Upper lobe of left lung (tissue), 6 donors: ENCODE results near the gene MIEF1. TPM values are rescaled to one million over a fixed set of nuclear protein-coding genes. Genes with fewer than 3 reads are reported as not detected.

Experiments used
- ATAC-seq, 2 donors: fragments of 200-7000 bp; cut with Tn5 transposase; one replicate each; pipeline ENCODE4 v1.9.1; 2022; ENCODE audit warnings: mild to moderate bottlenecking in 2 of 2, moderate library complexity in 2 of 2; ENCODE audit not compliant: low FRiP score in 2 of 2
- DNase-seq, 2 donors: peaks; one replicate each; pipeline ENCODE4 v3.0.0-alpha.2; 2019 to 2020
- H3K27ac ChIP-seq, 4 donors: fragments of 200-600 bp; sonication (generic); one replicate each; pipeline ENCODE4 v1.5.1; 2016 to 2019
- H3K27me3 ChIP-seq, 4 donors: fragments of 200-600 bp; sonication (generic); one replicate each; pipeline ENCODE4 v1.5.1; 2017 to 2019
- H3K36me3 ChIP-seq, 4 donors: fragments of 200-600 bp; sonication (generic); one replicate each; pipeline ENCODE4 v1.5.1; 2016 to 2019
- H3K4me1 ChIP-seq, 4 donors: fragments of 200-600 bp; sonication (generic); one replicate each; pipeline ENCODE4 v1.5.1; 2018 to 2019
- H3K4me3 ChIP-seq, 4 donors: fragments of 200-600 bp; sonication (generic); one replicate each; pipeline ENCODE4 v1.5.1; 2017 to 2019; ENCODE audit warnings: mild to moderate bottlenecking in 2 of 4, moderate library complexity in 1 of 4
- H3K9me3 ChIP-seq, 4 donors: fragments of 200-600 bp; sonication (generic); one replicate each; pipeline ENCODE4 v1.5.1; 2018 to 2019
- CTCF ChIP-seq, 6 experiments: fragments of 450-650 bp in 4 of 6; fragments of 200-600 bp in 2 of 6; sonication (generic) in 2 of 6; IDR thresholded peaks; one replicate each; pipeline ENCODE4 v1.5.1; 2016 to 2019; ENCODE audit warnings: antibody characterized with exemption in 6 of 6
- EP300 ChIP-seq, 4 donors: sonication (generic); formaldehyde crosslinking; IDR thresholded peaks; one replicate each; pipeline ENCODE4 v1.5.1; 2017; ENCODE audit warnings: antibody characterized with exemption in 4 of 4, control low read depth in 2 of 4
- POLR2A ChIP-seq, 4 donors: fragments of 450-650 bp; IDR thresholded peaks; one replicate each; pipeline ENCODE4 v1.5.1; 2016 to 2017; ENCODE audit warnings: antibody characterized with exemption in 4 of 4, mild to moderate bottlenecking in 2 of 4
- POLR2AphosphoS5 ChIP-seq, 2 donors: sonication (generic); formaldehyde crosslinking; IDR thresholded peaks; one replicate each; pipeline ENCODE4 v1.5.1; 2017; ENCODE audit warnings: antibody characterized with exemption in 2 of 2
- WGBS, 2 donors: methylation state at CpG; one replicate each; pipeline ENCODE4 v1.1.5; 2017 to 2018; 5-methylcytosine and 5-hydroxymethylcytosine counted together
- total RNA-seq, 6 donors: library from RNA; depleted of rRNA in 4 of 6; stranded (reverse); fragments of >200 nt in 4 of 6; gene quantifications; one replicate each; pipeline versions ENCODE4 v1.1.0 to v1.2.1, GENCODE V29; 2016 to 2021
- donor health status: DM: no; HTN: no; CAD: no; lungs with moderate emphysema.
- donor health status: DM: no; HTN: yes; CAD: no; lungs with severe emphysema.

The MIEF1 gene
- total RNA-seq, 6 donors from 2014 or later: 10.5 to 35.3 (median 25.6) TPM

- peaks cover 8 to 17% (median 9%) of the 10 kb centered on the region in 4 donors for H3K4me1 ChIP-seq
- H3K27ac ChIP-seq: no peak overlapping the region
- ATAC-seq: no peak
- WGBS, 2 donors: 21 to 58% methylated on average over 2 to 3 of the region's 3 CpGs
- peaks cover 0 to 31% (median 19%) of the 10 kb centered on the region in 4 donors for H3K27me3 ChIP-seq
- H3K4me3 ChIP-seq: no peak overlapping the region
- no peak for DNase-seq
- no peak for TF ChIP-seq POLR2AphosphoS5 (IDR thresholded peaks at IDR 0.05)
- TF ChIP-seq POLR2A (IDR thresholded peaks at IDR 0.05): no peak
- TF ChIP-seq CTCF (IDR thresholded peaks at IDR 0.05): no peak
- TF ChIP-seq EP300 (IDR thresholded peaks at IDR 0.05): no peak
- H3K36me3 ChIP-seq: no peaks in the 10 kb centered on the region
- no peaks in the 10 kb centered on the region for H3K9me3 ChIP-seq
These were observed 52.1 kb downstream of the MIEF1 start for GRCh38 chr22:39554151-39554550.

- DNase-seq: peak in 1 of 2 donors; percentile 82
- no peak for ATAC-seq
- H3K4me1 ChIP-seq: peaks cover 8 to 17% (median 9%) of the 10 kb centered on the region in 4 donors
- WGBS, 2 donors: 15 to 27% methylated on average over 7 to 35 of the region's 72 CpGs
- H3K27me3 ChIP-seq: peaks cover 0 to 35% (median 19%) of the 10 kb centered on the region in 4 donors
- no peaks in the 10 kb centered on the region for H3K36me3 ChIP-seq
- no peaks in the 10 kb centered on the region for H3K9me3 ChIP-seq
- H3K4me3 ChIP-seq: peak overlapping the region in 3 of 4 donors; percentile 16 to 25 (median 18)
- TF ChIP-seq POLR2AphosphoS5 (IDR thresholded peaks at IDR 0.05): no peak
- no peak for TF ChIP-seq POLR2A (IDR thresholded peaks at IDR 0.05)
- TF ChIP-seq EP300 (IDR thresholded peaks at IDR 0.05): no peak
- TF ChIP-seq CTCF (IDR thresholded peaks at IDR 0.05): no peak
- no peak overlapping the region for H3K27ac ChIP-seq
These were observed 55.1 kb downstream of the MIEF1 start for GRCh38 chr22:39556970-39557841.

DNA sequence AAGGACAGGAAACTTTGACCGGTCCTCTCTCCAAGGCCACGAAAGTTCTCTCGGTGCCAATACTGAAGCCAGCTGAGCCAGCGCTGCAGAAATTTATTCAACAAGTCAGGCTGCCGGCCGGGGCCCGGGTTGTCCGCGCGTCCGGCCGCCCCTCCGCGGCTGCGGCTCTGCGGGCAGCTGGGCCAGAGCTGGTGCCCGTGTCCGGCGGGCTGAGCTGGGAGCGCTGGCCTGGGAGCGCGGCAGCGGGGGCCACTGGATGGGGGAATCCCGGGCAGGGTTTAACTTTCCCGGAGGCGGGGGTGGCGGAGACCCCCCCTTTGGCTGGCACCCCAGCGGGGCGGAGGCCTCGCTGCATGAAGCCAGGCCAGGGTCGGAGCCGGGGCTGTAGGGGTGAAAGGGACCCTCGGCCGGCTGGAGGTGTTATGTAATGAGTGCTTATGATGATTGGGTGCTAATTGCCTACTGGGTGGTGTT lies 56.2 kb downstream of the MIEF1 start:
- no peak for TF ChIP-seq CTCF (IDR thresholded peaks at IDR 0.05)
- TF ChIP-seq POLR2A (IDR thresholded peaks at IDR 0.05): no peak
- TF ChIP-seq EP300 (IDR thresholded peaks at IDR 0.05): no peak
- TF ChIP-seq POLR2AphosphoS5 (IDR thresholded peaks at IDR 0.05): no peak
- no peak for ATAC-seq
- peaks cover 0 to 35% (median 19%) of the 10 kb centered on the region in 4 donors for H3K27me3 ChIP-seq
- no peaks in the 10 kb centered on the region for H3K36me3 ChIP-seq
- 6 to 9% methylated on average over 6 to 24 of the region's 34 CpGs for WGBS, 2 donors
- H3K27ac ChIP-seq: no peak overlapping the region
- no peaks in the 10 kb centered on the region for H3K9me3 ChIP-seq
- peaks cover 8 to 17% (median 9%) of the 10 kb centered on the region in 4 donors for H3K4me1 ChIP-seq
- peak overlapping the region in 1 of 4 donors; percentile 16 for H3K4me3 ChIP-seq
- peak in 1 of 2 donors; percentile 78 for DNase-seq

DNA sequence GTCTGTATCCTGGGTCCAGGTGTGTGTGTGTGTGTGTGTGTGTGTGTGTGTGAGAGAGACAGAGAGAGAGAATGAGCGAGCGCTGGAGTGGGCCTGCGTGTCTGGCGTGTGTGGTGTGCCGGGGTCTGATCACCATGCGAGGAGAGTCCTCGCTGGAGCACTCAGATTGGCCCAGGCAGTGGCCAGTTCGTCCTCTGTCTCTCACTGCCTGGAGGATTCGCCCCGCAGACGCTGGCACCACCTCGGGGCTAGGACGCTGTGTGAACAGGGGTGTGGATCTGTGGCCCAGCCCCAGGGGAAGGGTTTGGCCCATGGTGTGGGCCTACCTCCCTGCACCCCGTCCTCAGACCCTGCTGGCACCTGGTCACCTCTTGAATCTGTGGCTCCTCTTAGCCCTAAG lies 56.9 kb downstream of the MIEF1 start:
- Histone ChIP-seq H3K36me3 (no peaks in the 10 kb centered on the region), H3K4me1 (peaks cover 8 to 17% (median 9%) of the 10 kb centered on the region in 4 donors), H3K27me3 (peaks cover 0 to 35% (median 19%) of the 10 kb centered on the region in 4 donors), H3K4me3 (no peak overlapping the region), H3K27ac (no peak overlapping the region), H3K9me3 (no peaks in the 10 kb centered on the region)
- DNase-seq (no peak), ATAC-seq (peak in 1 of 2 donors; percentile 2)
- TF ChIP-seq CTCF (IDR thresholded peaks at IDR 0.05): no peak
- no peak for TF ChIP-seq POLR2AphosphoS5 (IDR thresholded peaks at IDR 0.05)
- no peak for TF ChIP-seq EP300 (IDR thresholded peaks at IDR 0.05)
- TF ChIP-seq POLR2A (IDR thresholded peaks at IDR 0.05): no peak
- 88 to 100% methylated on average over 6 to 10 of the region's 14 CpGs for WGBS, 2 donors
